ENCODE results near the gene PCID2. TPM values are rescaled to one million over a fixed set of nuclear protein-coding genes. Genes with fewer than 3 reads are reported as not detected.

PCID2 gene
- total and polyA plus RNA-seq, 2 of the 13 experiments (the other 11 are each of a cell fraction or from before 2014, with no cell fraction given), result 65.0 to 111 TPM

DNA sequence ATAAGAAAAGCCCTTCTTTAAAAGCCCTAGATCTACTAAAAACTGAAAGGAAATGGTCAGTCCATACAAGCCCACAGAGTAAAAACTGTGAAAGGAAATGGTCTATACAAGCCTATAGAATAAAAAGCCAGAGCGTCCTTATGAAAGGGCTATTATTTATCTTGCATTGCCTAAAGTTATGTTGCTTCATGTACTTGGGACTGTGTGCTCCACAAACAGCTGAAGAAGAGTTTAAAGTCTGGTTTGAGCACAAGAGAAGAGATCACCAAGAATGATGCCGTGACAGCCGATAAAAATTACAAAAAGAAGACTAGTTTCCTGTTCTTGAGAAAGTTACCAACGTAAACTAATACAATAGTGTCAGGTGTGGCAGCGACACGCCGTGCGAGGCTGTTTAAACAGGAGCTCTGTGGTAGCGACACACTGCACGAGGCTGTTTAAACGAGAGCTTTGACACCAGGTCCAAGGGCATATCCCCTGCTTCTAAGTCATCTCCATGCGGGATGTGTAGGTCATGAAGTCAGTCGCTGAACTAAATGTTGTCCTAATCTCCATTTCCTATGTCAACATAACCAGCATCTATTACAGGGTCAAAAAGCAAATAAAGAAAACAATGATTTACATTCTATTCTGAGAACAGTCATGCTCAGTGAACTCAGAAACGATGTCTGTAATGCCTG lies 24.9 kb downstream of the PCID2 start (continued):
- TF ChIP-seq, protein P1, sequence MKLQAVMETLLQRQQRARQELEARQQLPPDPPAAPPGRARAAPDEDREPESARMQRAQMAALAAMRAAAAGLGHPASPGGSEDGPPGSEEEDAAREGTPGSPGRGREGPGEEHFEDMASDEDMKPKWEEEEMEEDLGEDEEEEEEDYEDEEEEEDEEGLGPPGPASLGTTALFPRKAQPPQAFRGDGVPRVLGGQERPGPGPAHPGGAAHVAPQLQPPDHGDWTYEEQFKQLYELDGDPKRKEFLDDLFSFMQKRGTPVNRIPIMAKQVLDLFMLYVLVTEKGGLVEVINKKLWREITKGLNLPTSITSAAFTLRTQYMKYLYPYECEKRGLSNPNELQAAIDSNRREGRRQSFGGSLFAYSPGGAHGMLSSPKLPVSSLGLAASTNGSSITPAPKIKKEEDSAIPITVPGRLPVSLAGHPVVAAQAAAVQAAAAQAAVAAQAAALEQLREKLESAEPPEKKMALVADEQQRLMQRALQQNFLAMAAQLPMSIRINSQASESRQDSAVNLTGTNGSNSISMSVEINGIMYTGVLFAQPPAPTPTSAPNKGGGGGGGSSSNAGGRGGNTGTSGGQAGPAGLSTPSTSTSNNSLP (IDR thresholded peaks at IDR 0.05; ENCODE audit: low read depth, low read length), result no peak; the same call in 1 of the 2 replicates
- TF ChIP-seq, protein P2, sequence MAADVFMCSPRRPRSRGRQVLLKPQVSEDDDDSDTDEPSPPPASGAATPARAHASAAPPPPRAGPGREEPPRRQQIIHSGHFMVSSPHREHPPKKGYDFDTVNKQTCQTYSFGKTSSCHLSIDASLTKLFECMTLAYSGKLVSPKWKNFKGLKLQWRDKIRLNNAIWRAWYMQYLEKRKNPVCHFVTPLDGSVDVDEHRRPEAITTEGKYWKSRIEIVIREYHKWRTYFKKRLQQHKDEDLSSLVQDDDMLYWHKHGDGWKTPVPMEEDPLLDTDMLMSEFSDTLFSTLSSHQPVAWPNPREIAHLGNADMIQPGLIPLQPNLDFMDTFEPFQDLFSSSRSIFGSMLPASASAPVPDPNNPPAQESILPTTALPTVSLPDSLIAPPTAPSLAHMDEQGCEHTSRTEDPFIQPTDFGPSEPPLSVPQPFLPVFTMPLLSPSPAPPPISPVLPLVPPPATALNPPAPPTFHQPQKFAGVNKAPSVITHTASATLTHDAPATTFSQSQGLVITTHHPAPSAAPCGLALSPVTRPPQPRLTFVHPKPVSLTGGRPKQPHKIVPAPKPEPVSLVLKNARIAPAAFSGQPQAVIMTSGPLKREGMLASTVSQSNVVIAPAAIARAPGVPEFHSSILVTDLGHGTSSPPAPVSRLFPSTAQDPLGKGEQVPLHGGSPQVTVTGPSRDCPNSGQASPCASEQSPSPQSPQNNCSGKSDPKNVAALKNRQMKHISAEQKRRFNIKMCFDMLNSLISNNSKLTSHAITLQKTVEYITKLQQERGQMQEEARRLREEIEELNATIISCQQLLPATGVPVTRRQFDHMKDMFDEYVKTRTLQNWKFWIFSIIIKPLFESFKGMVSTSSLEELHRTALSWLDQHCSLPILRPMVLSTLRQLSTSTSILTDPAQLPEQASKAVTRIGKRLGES (CRISPR knock-in tag; IDR thresholded peaks at IDR 0.05; ENCODE audit: borderline replicate concordance), result no peak
- TF ChIP-seq, protein P3, sequence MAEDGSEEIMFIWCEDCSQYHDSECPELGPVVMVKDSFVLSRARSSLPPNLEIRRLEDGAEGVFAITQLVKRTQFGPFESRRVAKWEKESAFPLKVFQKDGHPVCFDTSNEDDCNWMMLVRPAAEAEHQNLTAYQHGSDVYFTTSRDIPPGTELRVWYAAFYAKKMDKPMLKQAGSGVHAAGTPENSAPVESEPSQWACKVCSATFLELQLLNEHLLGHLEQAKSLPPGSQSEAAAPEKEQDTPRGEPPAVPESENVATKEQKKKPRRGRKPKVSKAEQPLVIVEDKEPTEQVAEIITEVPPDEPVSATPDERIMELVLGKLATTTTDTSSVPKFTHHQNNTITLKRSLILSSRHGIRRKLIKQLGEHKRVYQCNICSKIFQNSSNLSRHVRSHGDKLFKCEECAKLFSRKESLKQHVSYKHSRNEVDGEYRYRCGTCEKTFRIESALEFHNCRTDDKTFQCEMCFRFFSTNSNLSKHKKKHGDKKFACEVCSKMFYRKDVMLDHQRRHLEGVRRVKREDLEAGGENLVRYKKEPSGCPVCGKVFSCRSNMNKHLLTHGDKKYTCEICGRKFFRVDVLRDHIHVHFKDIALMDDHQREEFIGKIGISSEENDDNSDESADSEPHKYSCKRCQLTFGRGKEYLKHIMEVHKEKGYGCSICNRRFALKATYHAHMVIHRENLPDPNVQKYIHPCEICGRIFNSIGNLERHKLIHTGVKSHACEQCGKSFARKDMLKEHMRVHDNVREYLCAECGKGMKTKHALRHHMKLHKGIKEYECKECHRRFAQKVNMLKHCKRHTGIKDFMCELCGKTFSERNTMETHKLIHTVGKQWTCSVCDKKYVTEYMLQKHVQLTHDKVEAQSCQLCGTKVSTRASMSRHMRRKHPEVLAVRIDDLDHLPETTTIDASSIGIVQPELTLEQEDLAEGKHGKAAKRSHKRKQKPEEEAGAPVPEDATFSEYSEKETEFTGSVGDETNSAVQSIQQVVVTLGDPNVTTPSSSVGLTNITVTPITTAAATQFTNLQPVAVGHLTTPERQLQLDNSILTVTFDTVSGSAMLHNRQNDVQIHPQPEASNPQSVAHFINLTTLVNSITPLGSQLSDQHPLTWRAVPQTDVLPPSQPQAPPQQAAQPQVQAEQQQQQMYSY (CRISPR knock-in tag; IDR thresholded peaks at IDR 0.05), result no peak
- TF ChIP-seq, protein P4, sequence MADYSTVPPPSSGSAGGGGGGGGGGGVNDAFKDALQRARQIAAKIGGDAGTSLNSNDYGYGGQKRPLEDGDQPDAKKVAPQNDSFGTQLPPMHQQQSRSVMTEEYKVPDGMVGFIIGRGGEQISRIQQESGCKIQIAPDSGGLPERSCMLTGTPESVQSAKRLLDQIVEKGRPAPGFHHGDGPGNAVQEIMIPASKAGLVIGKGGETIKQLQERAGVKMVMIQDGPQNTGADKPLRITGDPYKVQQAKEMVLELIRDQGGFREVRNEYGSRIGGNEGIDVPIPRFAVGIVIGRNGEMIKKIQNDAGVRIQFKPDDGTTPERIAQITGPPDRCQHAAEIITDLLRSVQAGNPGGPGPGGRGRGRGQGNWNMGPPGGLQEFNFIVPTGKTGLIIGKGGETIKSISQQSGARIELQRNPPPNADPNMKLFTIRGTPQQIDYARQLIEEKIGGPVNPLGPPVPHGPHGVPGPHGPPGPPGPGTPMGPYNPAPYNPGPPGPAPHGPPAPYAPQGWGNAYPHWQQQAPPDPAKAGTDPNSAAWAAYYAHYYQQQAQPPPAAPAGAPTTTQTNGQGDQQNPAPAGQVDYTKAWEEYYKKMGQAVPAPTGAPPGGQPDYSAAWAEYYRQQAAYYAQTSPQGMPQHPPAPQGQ (CRISPR knock-in tag; IDR thresholded peaks at IDR 0.05; ENCODE audit: borderline replicate concordance), result no peak
- no peak for TF ChIP-seq ZFP82 (CRISPR knock-in tag; IDR thresholded peaks at IDR 0.05; ENCODE audit: borderline replicate concordance)
- TF ChIP-seq, protein P5, sequence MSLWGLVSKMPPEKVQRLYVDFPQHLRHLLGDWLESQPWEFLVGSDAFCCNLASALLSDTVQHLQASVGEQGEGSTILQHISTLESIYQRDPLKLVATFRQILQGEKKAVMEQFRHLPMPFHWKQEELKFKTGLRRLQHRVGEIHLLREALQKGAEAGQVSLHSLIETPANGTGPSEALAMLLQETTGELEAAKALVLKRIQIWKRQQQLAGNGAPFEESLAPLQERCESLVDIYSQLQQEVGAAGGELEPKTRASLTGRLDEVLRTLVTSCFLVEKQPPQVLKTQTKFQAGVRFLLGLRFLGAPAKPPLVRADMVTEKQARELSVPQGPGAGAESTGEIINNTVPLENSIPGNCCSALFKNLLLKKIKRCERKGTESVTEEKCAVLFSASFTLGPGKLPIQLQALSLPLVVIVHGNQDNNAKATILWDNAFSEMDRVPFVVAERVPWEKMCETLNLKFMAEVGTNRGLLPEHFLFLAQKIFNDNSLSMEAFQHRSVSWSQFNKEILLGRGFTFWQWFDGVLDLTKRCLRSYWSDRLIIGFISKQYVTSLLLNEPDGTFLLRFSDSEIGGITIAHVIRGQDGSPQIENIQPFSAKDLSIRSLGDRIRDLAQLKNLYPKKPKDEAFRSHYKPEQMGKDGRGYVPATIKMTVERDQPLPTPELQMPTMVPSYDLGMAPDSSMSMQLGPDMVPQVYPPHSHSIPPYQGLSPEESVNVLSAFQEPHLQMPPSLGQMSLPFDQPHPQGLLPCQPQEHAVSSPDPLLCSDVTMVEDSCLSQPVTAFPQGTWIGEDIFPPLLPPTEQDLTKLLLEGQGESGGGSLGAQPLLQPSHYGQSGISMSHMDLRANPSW (CRISPR knock-in tag; IDR thresholded peaks at IDR 0.05; ENCODE audit: borderline replicate concordance), result no peak
- TF ChIP-seq JARID2 (CRISPR knock-in tag; IDR thresholded peaks at IDR 0.05; ENCODE audit: insufficient replicate concordance), result no peak
- no peak for TF ChIP-seq ZNF230 (CRISPR knock-in tag; IDR thresholded peaks at IDR 0.05)
- TF ChIP-seq CAMTA2 (CRISPR knock-in tag; IDR thresholded peaks at IDR 0.05; ENCODE audit: borderline replicate concordance), result no peak
- TF ChIP-seq, protein P6, sequence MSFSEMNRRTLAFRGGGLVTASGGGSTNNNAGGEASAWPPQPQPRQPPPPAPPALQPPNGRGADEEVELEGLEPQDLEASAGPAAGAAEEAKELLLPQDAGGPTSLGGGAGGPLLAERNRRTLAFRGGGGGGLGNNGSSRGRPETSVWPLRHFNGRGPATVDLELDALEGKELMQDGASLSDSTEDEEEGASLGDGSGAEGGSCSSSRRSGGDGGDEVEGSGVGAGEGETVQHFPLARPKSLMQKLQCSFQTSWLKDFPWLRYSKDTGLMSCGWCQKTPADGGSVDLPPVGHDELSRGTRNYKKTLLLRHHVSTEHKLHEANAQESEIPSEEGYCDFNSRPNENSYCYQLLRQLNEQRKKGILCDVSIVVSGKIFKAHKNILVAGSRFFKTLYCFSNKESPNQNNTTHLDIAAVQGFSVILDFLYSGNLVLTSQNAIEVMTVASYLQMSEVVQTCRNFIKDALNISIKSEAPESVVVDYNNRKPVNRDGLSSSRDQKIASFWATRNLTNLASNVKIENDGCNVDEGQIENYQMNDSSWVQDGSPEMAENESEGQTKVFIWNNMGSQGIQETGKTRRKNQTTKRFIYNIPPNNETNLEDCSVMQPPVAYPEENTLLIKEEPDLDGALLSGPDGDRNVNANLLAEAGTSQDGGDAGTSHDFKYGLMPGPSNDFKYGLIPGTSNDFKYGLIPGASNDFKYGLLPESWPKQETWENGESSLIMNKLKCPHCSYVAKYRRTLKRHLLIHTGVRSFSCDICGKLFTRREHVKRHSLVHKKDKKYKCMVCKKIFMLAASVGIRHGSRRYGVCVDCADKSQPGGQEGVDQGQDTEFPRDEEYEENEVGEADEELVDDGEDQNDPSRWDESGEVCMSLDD (CRISPR knock-in tag; IDR thresholded peaks at IDR 0.05; ENCODE audit: borderline replicate concordance), result no peak

Measured in HepG2 (cell line).